GM21737 (cell line): ENCODE data around the gene CHRND.

Experiments used
- ATAC-seq: cut with Tn5 transposase; IDR thresholded peaks from one replicate; pipeline ENCODE4 v1.9.1; 2021; ENCODE audit warnings: mild to moderate bottlenecking, moderate library complexity; ENCODE audit not compliant: unreplicated experiment

The CHRND gene

DNA sequence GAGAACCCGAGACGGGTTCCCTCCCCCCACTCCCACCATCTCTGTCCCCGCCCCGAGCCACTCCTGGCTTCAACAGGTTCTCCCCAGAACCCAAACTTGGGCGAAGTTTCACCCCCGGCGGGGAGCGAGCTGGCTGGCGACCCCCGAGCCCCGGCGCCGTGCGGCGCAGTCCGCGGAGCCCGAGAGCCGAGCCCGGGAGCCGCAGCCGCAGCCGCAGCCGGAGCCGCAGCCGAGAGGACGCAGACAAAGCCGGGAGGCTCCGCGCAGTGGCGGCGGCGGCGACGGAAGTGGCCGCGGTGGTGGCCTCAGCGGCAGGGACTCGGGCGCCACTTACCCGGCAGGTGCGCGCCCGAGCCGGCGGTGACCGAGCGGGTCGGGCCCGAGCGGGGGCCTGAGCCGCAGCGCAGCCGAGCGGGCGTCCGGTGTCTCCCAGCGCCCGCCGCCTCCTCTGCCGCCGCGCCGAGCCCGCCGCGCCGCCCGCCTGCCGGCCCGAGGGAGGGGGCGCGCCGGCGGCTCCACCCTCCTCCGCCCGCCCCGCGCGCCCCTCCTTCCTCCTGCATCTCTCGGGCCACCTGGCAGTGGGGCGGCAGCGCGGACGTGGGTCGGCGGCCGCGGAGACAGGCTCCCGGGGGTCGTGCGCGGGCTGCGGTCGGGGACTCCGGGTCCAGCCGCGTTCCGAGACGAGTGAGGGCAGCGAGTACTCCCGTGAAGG, 38.4 kb upstream of the CHRND start, which contains the start of gene ECEL1:
Gene ECEL1 (minus strand): TSS at position 450 of the 712 bp plus-strand sequence. CDS start 1,181 bp downstream, outside the sequence.
- no peak for ATAC-seq

DNA sequence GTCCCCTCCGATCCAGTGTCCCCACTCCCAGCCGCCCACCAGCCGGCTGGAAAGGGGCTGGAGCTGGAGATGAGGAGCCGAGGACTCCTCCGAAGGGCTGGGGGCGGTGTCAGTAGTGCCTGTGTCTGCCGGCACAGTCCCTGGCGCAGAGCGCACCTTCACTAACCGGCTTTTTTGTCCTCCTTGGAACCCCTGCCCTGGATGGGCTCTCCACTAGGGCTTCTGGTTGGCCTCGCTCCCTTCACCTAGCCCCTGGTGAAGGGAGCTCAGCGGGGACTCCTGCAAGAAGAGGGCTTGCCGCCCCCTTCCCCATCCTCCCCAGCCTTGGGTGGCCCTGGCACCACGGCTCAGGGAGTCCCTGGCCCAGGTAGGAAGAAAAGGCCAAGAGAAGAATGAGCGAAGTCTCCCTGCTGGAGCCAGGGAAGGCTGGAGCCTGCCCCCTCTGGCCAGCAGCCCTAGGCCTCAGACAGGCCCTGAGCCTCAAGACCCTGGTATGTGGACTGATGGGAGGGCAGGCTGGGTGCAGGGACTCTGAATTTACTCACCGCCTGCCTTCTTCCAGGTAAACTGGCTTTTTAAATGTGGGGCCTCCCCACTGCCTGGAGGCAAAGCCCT, 37.8 kb upstream of the CHRND start:
- ATAC-seq, result no peak

DNA sequence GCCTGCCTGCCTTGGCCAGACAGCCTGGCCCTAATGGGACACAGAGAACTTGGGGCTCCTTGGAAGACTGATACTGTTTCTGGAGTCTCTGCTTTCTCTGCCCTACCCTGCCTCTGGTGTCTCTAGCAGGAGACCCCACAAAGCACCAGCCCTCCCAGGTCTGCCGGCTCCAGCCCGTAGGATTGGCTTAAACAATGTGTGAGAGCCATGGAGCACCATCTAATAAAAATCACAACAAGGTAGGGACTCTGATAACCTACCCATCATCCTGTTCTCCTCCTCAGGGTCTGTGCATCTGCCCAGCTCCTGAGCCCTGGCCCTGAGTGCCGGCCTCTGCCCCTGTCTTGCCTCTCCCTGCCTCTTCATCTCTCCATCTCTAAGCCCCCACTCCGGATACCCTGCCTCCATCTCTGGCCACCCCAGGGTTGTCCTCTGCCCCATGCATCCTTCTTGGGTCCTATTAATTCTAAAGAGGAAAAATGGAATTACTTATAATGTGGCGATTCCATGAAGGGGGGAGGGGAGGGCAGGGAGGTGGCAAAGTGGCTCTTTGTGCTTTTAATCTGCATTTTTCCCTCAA, 37.1 kb upstream of the CHRND start:
- no peak for ATAC-seq

DNA sequence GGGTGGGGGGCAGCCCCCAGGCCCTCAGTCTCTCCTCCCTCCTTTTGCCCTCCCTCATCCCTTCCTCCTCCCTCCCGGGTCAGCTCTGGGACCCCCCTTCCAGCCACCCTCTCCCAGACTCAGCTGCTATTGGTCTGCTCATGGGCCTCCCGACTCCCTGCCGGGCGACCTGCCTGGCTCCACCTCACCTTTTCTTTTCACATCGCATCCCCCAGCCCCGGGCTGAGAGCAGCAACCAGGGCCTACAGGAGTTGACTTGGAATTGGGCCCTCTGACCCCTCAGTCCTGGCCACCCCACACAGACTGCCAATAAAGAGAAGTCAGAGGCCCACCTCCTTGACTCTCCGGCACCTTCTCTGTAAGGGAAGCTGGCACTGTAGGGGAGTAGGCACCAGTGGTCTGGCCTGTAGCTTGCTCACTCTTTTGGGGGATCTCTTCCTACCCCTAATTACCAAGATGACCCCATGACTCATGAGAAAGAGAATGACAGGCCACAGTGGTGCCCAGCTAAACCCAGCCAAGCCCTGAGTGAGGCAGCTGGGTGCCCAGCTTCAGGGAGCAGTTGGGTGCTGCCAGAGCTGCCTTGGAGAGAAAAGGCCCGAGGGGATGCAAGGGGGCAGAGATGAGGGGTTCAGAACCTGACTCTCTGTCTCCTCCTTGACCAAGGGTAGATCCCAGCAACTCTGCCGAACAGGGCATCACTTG, 36.3 kb upstream of the CHRND start:
- no peak for ATAC-seq

DNA sequence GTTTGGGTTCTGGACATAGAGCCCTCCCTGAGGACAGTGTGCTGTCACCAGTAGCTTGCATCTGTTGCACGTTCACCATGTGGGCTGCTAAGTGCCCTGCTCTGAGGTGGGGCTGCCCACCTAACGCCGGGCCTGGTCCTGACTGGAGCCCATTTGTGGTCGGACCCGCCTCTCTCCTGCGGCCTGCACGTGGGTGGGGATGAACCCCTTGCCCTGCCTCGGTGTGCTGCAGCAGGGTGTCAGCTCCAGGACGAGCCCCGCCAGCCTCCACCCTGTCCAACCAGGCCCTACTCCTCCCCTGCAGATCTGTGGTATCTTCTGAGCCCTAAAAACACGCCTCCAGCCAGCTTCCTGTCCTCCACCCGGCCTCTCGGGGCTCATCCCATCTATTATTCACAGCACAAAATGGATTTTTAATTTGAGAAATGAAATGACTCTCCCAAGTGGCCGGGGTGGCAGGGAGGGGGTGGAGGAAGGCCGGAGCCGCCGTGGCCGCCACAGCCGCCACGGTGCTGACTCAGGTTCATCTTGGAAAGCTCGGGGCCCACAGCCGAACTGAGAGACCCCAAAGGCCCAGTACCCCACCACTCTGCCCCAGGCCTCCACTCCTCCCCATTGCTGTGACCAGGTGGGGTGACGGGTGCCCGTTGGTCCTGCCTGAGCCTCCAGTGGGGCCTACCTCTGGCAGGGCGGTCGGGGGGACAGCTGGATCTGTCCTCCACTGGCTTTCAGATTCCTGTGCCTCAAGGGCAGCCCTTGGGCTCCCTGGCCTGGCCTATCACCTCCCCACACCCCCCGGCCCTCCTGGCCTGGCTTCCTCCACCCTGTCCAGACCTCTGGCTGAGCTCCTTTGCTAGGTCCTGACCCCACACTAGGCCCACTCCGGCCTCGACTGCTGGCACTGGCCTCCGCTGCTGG, 35.5 kb upstream of the CHRND start:
- no peak for ATAC-seq

DNA sequence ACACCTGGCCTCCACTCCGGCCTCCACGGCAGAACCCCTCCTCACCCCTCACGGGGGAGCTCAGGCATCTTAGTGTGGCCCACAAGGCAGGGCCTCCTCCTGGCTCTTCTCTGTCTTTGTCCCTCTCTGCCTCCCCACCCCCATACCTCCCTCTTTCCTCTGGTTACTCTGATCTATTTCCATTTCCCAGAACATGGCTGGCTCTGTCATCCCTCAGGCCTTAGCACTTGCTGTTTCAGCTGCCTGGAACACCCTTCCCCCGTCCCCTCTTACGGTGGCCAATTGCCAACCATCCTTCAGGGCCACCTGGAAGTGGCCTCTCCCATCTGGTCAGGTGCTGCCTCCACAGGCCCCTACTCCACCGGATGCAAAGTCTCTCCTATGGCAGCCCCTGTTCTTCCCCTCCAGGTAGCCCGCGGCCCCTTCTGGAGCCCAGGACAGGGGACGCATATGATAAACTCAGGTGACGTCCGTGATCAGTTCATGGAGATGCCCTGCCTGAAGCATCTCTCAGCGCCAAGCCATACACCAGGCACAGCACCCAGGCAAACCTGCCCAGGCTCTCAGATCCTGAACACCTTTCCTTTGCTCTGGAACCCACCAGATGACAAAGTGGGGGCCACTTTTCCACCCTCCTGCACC, 34.7 kb upstream of the CHRND start:
- ATAC-seq, result no peak

DNA sequence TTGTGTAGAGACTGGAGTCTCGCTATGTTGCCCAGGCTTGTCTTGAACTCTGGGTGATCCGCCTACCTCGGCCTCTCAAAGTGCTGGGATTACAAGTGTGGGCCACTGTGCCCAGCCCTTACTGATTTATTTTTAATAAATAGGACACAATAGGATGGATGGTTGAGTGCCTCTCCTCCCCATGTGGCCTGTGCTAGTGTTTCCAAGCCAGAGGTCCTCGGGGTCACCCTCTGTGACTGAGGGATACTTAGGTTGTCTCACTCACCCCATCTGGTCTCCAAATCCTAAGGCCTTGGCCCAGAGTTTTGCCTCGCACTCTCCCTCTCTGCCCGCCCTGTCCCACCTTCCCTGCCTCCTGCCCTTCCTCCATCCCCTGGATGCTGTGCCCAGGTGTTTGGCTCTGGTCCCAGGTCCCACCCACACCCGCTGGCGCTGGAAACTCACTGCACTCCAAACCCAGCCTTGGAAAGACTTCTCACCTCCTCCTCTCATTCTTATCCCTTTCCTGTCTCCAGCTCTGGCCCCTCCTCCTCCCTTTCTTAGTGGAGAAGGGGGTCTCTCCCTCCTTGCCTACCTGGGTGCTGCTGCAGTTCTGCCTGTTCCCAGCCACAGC, 33.6 kb upstream of the CHRND start:
- ATAC-seq, result no peak

DNA sequence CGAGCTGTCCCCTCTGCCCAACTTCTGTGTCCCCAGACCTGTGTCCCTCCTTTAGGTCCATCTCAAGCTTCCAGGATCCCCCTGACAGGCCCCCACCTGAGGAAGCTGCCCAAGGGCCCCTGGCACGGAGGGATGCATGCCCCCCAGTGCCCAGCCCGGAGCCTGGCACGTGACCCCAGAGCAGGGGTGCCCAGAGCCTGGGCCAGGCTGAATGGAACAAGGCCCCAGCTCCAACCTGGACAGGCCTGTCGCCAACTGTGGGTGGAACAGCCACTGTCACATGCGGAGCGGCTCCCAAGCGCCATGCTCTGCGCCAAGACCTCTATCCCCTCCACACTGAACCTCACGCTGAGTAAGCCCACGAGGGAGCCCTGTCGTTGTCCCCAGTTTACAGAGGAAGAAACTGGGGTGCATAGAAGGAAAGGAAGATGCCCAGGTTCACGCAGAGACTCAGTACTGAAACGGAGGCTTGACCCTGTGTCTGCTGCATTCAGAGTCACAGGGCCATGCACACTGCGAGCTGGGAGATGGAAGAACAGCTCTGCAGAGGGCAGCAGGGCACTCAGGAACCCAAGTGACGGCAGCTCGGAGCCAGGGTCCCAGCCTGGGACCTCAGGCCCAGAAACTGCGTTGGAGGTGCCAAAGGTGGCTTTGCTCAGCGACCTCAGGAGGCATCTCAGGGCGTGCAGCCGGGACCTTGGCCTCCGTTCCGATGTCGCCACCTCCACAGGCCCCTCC, 32.8 kb upstream of the CHRND start:
- ATAC-seq, result no peak

DNA sequence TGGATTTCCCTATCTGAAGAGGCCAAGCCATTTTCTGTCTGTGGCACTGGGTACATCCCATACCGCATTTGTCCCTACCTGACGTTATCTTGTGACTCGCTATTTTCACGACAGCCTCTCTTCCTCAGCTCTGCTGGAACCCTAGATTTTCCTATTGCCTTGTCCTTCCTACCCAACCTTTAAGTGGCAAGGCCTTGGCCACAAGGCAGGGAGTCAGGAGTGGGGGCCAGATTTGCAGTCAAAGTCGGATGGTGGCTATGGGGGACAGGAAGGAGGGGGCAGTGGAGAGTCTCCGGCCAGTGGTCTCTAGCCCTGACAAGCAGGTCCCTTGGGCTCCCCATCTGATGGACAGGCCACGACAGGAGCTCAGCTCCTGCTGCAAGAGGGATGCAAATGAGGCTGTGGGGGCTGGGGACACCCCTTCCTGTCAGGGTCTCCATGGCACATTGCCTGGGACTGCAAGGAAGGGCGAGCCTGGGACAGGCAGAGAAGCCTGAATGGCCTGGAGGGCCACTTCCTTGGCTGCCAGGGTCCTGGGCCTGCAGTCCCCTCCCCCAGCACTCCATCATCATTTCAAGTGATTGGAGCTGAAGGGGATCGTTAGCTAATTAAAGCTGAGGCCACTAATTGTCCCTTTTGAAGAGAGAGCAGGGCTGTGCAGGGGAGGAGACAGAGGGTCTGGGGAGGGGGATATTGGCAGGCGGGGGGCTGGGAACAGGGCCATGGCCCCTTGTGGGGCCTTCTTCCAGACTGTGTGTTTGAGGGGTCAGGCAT, 32.1 kb upstream of the CHRND start:
- no peak for ATAC-seq

DNA sequence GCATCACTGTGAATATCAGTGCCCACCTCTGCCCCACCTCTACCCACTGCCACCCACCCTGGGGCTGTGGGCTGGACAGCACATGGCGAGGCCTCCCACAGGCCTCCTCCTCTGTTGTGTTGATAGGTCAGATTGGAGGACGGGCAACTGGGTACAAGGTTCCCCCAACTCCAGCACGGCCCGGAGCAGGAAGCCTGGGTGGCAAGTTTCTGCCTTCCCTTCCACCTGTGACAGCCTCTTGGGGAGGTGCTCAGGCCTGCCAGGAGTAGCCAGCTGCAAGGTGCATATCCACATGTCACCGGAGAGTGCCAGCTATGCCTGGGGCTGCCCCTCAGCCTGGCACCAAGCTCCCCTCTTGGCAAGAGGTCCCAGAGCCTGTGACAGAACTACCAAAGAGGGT, 31.4 kb upstream of the CHRND start:
- ATAC-seq, result no peak

DNA sequence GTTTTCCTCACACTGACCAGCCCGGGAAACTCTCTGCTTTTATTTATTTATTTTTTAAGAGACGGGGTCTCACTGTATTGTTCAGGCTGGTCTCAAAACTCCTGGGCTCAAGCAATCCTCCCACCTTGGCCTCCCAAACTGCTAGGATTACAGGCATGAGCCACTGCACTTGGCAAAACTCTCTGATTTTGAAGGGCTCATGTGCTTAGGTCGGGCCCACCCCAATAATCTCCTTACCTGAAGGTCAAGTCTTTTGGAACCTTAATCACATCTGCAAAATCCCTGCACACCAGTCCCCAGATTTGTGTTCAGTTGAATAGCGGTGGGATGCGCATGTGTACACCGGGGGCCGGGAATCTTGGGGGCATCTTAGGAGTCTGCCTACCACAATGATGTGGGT, 30.7 kb upstream of the CHRND start:
- no peak for ATAC-seq

DNA sequence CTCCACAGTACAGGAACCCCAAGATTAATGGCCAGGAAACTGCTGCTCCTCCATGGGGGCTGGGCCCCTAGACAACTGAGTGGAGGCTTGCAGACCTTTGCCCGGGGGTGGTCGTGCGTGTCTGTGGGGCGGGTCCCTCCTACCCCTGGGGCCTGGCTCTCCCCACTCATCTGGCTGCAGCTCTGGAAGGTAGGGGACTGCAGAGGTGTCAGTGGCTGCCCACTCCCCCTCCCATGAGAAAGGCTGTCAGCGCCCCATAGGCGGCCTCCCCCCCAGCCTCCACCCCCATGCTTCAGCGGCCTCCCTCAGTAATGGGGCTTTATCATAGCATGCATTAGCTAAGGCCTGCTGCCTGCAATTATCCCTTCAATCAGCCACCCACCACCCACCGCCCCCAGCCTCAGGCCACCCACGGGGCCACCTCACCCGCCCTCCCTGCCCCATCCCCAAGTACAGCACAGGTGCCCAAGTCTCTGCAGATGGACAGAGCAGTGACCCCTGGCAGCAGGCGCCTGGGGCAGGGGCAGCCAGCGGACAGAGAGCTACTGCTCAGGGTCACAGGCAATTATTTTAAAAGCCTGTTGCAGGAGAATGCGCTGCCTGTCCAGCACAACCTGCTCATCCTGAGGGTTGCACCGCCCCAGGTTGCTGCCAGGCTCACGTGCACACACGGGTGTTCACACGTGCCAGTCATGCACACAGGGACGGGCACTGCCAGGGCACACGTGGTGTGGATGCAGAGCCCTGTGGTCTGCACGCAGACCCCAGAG, 29.3 kb upstream of the CHRND start:
- ATAC-seq, result no peak

DNA sequence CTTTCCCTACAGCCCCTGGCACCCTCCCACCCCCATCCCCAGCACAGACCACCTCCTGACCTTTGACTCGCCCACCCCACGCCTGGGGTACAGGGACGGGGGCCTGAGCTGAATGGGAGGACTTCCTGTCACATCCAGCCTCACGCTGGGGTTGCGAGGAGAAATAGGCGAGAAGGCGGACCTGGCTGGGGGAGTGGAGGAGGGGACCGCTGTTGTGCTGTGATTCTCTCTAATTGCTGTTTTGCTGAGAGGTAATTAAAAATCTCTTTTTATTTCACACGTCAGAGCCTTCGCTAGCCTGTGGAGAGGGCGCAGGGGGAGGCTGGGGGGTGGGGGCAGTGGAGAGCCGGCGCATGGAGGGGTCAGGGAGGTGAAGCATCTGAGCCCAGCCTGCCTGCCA, 28.6 kb upstream of the CHRND start:
- ATAC-seq, result no peak

DNA sequence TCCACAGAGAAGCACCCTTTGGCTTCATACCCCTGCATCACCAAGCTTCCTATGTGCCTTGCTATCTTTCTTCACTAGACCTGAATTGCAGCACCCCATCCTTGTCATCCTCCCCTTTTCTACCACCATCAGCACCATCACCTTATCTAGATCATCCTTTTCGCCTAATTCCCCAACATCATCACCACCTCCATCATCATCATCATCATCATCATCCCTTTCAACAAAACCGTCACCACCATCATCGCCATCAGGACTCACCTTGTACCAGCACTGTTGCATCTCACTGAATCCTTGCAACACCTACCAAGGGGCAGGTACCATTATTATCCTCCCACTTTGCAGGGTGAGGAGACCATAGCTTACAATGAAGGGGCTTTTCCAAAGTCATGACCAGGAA, 27.5 kb upstream of the CHRND start:
- ATAC-seq, result no peak

DNA sequence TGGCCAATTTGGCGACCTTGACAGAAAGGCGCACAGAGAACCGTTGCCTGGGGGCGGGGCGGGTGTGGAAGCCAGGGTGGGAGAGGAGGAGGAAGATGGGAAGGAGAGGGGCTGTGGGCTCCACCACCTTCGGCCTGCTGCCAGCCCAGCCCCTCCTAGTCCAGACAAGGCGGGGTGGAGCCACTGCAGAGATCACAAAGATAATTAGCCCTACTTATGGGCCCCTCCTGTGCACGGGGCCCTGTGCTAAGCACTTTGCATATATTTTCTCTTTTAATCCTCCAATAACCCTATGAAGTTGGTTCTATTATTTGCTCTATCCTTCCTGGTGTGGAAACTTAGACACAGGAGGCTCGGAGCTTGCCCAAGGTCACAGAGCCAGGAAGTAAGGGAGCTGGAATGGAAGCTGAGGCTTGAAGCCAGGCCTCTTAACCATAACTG, 24.6 kb upstream of the CHRND start:
- ATAC-seq, result no peak

DNA sequence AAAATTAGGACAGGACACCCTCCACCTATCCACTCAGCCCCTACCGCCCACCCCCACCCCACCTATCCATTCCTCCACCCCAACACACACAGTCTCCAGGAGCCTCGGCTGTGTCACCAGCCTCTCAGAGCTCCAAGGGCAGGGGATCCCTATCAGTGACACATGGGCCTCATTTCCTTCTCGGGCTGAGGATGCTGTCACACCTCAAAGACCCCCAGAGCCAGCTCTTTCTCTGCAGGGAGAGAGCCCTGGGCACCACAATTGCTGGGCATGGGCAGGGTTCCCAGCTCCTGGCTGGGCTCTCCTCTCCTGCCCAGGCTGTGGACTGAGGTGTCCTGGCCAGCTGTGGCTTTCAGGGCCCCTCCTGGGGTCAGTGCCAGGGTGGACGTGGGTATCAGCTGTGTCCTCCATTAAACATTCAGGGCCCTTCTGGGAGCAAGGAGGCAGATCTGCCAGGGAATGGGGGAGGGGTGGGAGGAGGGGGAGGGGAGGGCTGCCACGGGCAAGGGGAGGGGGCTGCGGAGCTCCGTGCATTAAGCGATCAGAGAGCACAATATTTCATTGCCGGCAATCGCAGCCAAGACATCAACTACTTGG, 24.1 kb upstream of the CHRND start:
- ATAC-seq, result no peak

DNA sequence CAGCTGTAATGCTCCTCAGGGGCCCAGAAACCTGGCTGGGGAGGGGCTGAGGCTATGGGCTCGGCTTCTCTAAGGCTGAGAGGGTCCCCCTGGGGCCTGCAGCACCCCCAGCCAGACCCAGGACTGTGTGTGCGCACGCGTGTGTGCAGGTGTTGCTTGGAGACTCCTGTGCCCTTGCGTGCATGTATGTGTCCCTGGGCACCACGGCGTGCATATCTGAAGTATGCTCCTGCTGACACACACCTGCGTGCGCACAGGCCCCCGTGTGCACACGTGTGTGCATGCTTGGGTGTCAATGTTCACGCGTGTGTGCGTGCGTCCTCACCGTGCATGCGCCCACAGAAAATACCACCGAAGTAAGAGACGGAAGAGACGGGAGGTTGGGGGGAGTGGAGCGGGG, 23.4 kb upstream of the CHRND start:
- ATAC-seq, result no peak
